GM20000 (cell line): ENCODE results near the gene CHST3.

ENCODE experiments used
- DNase-seq: peaks from one replicate; pipeline ENCODE4 v3.0.0; 2012; ENCODE audit warnings: low spot score
- TF ChIP-seq, protein P1 (sequence below): IDR thresholded peaks from 2 replicates; pipeline ENCODE4 v1.5.1; 2012; ENCODE audit warnings: mild to moderate bottlenecking, control low read depth; ENCODE audit errors: extremely low read depth, missing control alignments

CHST3 gene

DNA sequence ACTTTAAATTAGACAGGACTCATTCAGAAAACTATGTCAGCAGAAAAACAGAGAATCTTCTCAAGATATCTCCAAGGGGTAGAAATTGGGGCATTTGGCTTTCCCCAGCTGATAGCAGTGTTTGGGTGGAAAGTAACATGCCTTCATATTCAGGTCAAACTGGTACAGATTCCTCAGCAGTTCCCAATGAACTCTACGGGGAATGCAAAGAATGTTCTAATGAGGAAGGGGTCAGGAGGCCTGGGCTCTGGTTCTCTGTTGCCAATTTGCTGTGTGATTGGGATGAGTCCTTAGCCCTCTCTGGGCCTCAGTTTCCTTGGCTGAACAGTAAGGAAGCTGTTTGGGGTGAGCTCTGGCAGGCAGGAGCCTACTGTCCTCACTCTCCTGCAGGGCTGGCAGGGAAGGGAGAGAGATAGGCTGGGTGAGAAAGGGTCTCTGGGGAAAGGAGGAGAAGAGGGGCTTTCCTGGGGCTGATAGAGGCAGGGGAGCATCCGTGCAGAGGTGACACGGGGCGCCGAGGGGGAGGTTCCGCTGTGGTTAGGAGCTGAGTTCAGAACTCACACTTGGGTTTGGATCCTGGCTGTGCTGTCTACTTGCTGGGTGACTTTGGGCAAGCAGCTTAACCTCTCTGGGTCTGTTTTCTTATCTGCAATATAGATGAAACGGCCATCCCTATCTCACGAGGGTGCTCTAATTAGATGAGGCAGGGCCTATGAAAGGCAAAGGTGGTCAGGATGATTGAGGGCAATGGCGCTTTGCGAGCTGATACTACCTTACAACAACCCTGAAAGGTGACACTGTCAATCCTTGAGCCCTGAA lies 79.0 kb downstream of the CHST3 start:
- no peak for DNase-seq
- TF ChIP-seq, protein P1, sequence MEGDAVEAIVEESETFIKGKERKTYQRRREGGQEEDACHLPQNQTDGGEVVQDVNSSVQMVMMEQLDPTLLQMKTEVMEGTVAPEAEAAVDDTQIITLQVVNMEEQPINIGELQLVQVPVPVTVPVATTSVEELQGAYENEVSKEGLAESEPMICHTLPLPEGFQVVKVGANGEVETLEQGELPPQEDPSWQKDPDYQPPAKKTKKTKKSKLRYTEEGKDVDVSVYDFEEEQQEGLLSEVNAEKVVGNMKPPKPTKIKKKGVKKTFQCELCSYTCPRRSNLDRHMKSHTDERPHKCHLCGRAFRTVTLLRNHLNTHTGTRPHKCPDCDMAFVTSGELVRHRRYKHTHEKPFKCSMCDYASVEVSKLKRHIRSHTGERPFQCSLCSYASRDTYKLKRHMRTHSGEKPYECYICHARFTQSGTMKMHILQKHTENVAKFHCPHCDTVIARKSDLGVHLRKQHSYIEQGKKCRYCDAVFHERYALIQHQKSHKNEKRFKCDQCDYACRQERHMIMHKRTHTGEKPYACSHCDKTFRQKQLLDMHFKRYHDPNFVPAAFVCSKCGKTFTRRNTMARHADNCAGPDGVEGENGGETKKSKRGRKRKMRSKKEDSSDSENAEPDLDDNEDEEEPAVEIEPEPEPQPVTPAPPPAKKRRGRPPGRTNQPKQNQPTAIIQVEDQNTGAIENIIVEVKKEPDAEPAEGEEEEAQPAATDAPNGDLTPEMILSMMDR: no peak

DNA sequence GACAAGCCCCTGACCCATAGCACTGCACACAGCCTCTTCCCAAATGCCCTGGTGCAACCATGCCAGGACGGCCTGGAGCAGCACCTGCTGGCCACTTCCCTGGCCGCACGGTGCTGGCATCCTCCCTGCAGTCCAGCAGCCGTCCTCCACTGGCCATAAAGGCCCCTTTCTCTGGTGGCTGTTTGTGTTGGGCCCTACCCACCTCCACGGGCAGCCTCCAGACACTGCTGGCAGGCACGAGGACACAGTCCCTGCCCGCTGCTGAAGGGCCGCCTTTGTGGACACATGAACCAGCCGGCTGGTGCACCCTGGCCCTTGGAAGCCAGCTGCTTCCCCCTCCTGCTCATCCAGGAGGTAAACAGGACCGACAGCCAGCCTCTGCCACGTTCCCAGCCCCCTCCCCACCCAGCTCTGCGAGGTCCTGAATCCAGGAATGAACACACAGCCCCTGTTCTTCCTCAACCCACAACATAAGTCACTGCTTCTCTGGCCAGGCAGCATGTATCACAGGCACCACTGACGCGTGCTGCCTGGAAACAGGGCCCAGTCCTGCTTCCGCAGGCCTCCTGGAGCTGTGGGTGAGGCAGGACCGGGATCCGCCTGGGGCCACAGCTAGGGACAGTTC lies 80.3 kb downstream of the CHST3 start:
- TF ChIP-seq, protein P1: no peak
- DNase-seq: no peak

GRCh38 chr10:72045586-72045985 lies 81.4 kb downstream of the CHST3 start:
- no peak for DNase-seq
- TF ChIP-seq, protein P1: no peak

GRCh38 chr10:72048450-72049124 lies 84.4 kb downstream of the CHST3 start:
- TF ChIP-seq, protein P1: peak; percentile 100
- DNase-seq: peak; percentile 87

DNA sequence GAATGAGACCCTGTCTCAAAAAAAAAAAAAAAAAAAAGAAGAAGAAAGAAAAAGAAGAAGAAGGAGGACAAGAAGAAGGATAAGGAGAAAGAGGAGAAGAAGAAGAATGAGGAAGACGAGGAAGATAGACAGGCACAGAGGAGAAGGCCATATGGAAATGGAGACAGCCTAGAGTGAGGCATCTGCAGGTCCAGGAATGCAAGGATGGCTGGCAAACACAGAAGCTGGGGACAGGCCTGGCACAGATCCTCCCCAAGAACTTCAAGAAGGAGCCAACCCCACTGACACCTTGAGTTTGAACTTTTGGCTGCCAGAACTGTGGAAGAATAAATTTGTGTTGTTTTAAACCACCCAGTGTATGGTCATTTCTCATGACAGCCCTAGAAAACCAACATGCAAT lies 85.3 kb downstream of the CHST3 start:
- no peak for DNase-seq
- TF ChIP-seq, protein P1: no peak

- no peak for DNase-seq
- TF ChIP-seq, protein P1: no peak
Observed at GRCh38 chr10:72049969-72050781, 86.0 kb downstream of the CHST3 start.

- TF ChIP-seq, protein P1: no peak
- no peak for DNase-seq
Observed at GRCh38 chr10:72050873-72051272, 86.7 kb downstream of the CHST3 start.
